GM23338 (cell line): ENCODE results near the gene KLHDC9.

Source experiments
- CREB1 ChIP-seq: fragments of 250-450 bp; sonication (Bioruptor Pico); IDR thresholded peaks from 2 replicates; pipeline ENCODE4 v1.5.0; 2020; ENCODE audit warnings: low read depth, mild to moderate bottlenecking, moderate library complexity
- CTCF ChIP-seq, 2 experiments: fragments of 200-600 bp in 1 of 2; sonication (generic) in 1 of 2; conservative IDR thresholded peaks; 2 replicates each; pipeline versions ENCODE4 v1.5.1 to v1.6.1; 2016 to 2017; ENCODE audit warnings: antibody characterized with exemption in 2 of 2, low read depth in 2 of 2, mild to moderate bottlenecking in 2 of 2, moderate library complexity in 1 of 2
- EZH2 ChIP-seq: fragments of 200-600 bp; sonication (generic); IDR thresholded peaks from one replicate; pipeline ENCODE4 v1.8.0; 2017; ENCODE audit warnings: antibody characterized with exemption, mild to moderate bottlenecking, low read depth; ENCODE audit not compliant: unreplicated experiment
- EZH2phosphoT487 ChIP-seq: fragments of 200-600 bp; sonication (generic); IDR thresholded peaks from one replicate; pipeline ENCODE4 v1.8.1; 2018; ENCODE audit warnings: antibody characterized with exemption; ENCODE audit not compliant: unreplicated experiment
- JUNB ChIP-seq: IDR thresholded peaks from one replicate; pipeline ENCODE4 v1.6.1; 2016; ENCODE audit warnings: antibody characterized with exemption; ENCODE audit not compliant: unreplicated experiment
- POLR2AphosphoS5 ChIP-seq: IDR thresholded peaks from 2 replicates; pipeline ENCODE4 v1.6.1; 2016; ENCODE audit warnings: antibody characterized with exemption, low read depth

GRCh38 chr1:161113915-161114314 lies 15.8 kb downstream of the KLHDC9 start:
- TF ChIP-seq CREB1 (CRISPR knock-in tag) (no peak), CTCF (conservative IDR thresholded peaks at IDR 0.05; ENCODE audit: low read depth in 2 of 2) (no peak), EZH2 (no peak), JUNB (no peak), POLR2AphosphoS5 (no peak), EZH2phosphoT487 (no peak)
